Stimulated activated CD4-positive, alpha-beta T cell treated with anti-CD3 and anti-CD28 coated beads, Interleukin-4, amount 100 ng/mL, for 24 hours (primary cell): Measurements from ENCODE around the gene PARL.
"Not testable (repeated sequence)": the region's sequence is repeated elsewhere in the genome, so short reads cannot be mapped to it uniquely, and the experiment has no call there.

ENCODE experiments used
- DNase-seq: peaks from one replicate; pipeline ENCODE4 v3.0.0-alpha.2; 2020

The PARL gene

GRCh38 chr3:183904833-183905780, 20.4 kb upstream of the PARL start:
- no peak for DNase-seq

GRCh38 chr3:183898028-183898431, 13.3 kb upstream of the PARL start:
- no peak for DNase-seq

- DNase-seq = no peak
Observed at GRCh38 chr3:183897606-183898005, 12.9 kb upstream of the PARL start.

- no peak for DNase-seq
Observed at GRCh38 chr3:183896610-183897009, 11.9 kb upstream of the PARL start.

GRCh38 chr3:183896184-183896583, 11.5 kb upstream of the PARL start:
- DNase-seq = no peak

- DNase-seq = no peak
Observed at GRCh38 chr3:183895774-183896173, 11.1 kb upstream of the PARL start.

GRCh38 chr3:183895296-183895695, 10.6 kb upstream of the PARL start:
- DNase-seq = peak; percentile 43

GRCh38 chr3:183892610-183893214, 8.0 kb upstream of the PARL start:
- no peak for DNase-seq

- DNase-seq = no peak
Observed at GRCh38 chr3:183885766-183886165, 1.1 kb upstream of the PARL start.

- DNase-seq = no peak
Observed at GRCh38 chr3:183884097-183884426, 618 bp downstream of the PARL start.

- no peak for DNase-seq
Observed at GRCh38 chr3:183883291-183884096, 1.2 kb downstream of the PARL start.

- DNase-seq = no peak
Observed at GRCh38 chr3:183880121-183880520, 4.6 kb downstream of the PARL start.

- DNase-seq = no peak
Observed at GRCh38 chr3:183879243-183879642, 5.4 kb downstream of the PARL start.

GRCh38 chr3:183878071-183878470, 6.6 kb downstream of the PARL start:
- DNase-seq = no peak

- DNase-seq = not testable (repeated sequence)
Observed at GRCh38 chr3:183877227-183877626, 7.5 kb downstream of the PARL start.

- no peak for DNase-seq
Observed at GRCh38 chr3:183875411-183875810, 9.3 kb downstream of the PARL start.

GRCh38 chr3:183873914-183874313, 10.8 kb downstream of the PARL start:
- no peak for DNase-seq

GRCh38 chr3:183871541-183871940, 13.1 kb downstream of the PARL start:
- DNase-seq = no peak

GRCh38 chr3:183870563-183870962, 14.1 kb downstream of the PARL start:
- DNase-seq = no peak

- DNase-seq = no peak
Observed at GRCh38 chr3:183868796-183869195, 15.9 kb downstream of the PARL start.

GRCh38 chr3:183862610-183863009, 22.1 kb downstream of the PARL start:
- no peak for DNase-seq

- DNase-seq = no peak
Observed at GRCh38 chr3:183857863-183858262, 26.8 kb downstream of the PARL start.

GRCh38 chr3:183854318-183855035, 30.2 kb downstream of the PARL start:
- no peak for DNase-seq
